Progenitor cell of endocrine pancreas (in vitro differentiated cells): ENCODE measurements around the gene RAPGEF2. TPM values are rescaled to one million over a fixed set of nuclear protein-coding genes. Genes with fewer than 3 reads are reported as not detected.
A peak's percentile ranks its signal among the peaks of the same experiment; 100 is the strongest.
"Not testable (repeated sequence)": the region's sequence is repeated elsewhere in the genome, so short reads cannot be mapped to it uniquely, and the experiment has no call there.

ENCODE experiments used
- DNase-seq: peaks from one replicate; pipeline ENCODE4 v3.0.0; 2021; ENCODE audit warnings: low spot score; ENCODE audit not compliant: unreplicated experiment
- H3K27ac Mint-ChIP-seq: 2 replicates; pipeline ENCODE4 v1.8.0; 2021; ENCODE audit warnings: mild to moderate bottlenecking, moderate library complexity, mixed read lengths
- H3K27me3 Mint-ChIP-seq: 2 replicates; pipeline ENCODE4 v1.8.0; 2021; ENCODE audit warnings: mixed read lengths
- H3K36me3 Mint-ChIP-seq: 2 replicates; pipeline ENCODE4 v1.8.0; 2022; ENCODE audit warnings: mixed read lengths; ENCODE audit not compliant: insufficient read depth
- H3K4me1 Mint-ChIP-seq: 2 replicates; pipeline ENCODE4 v1.8.0; 2021; ENCODE audit warnings: low read depth, mixed read lengths
- H3K4me3 Mint-ChIP-seq: 2 replicates; pipeline ENCODE4 v1.8.0; 2021; ENCODE audit warnings: low read depth, mild to moderate bottlenecking, moderate library complexity, mixed read lengths
- H3K9me3 Mint-ChIP-seq: 2 replicates; pipeline ENCODE4 v1.8.0; 2021; ENCODE audit warnings: low read depth, mixed read lengths
- CTCF ChIP-seq: fragments of 200-600 bp; sonication (generic); IDR thresholded peaks from one replicate; pipeline ENCODE4 v1.5.0; 2021; ENCODE audit warnings: antibody characterized with exemption, mild to moderate bottlenecking; ENCODE audit not compliant: unreplicated experiment
- total RNA-seq: library from RNA; stranded (reverse); gene quantifications from 2 replicates; pipeline ENCODE4 v1.2.1, GENCODE V29; 2021

The RAPGEF2 gene
- total RNA-seq, 1 donor from 2014 or later, result 68.9 TPM

- no peak for TF ChIP-seq CTCF
- Mint-ChIP-seq H3K4me1 (peaks cover 7% of the 10 kb centered on the region), H3K27ac (no peak overlapping the region), H3K9me3 (no peaks in the 10 kb centered on the region), H3K27me3 (no peaks in the 10 kb centered on the region), H3K4me3 (no peak overlapping the region), H3K36me3 (no peaks in the 10 kb centered on the region)
- DNase-seq, result no peak
Observed at GRCh38 chr4:159065513-159066240, 37.2 kb upstream of the RAPGEF2 start.

DNA sequence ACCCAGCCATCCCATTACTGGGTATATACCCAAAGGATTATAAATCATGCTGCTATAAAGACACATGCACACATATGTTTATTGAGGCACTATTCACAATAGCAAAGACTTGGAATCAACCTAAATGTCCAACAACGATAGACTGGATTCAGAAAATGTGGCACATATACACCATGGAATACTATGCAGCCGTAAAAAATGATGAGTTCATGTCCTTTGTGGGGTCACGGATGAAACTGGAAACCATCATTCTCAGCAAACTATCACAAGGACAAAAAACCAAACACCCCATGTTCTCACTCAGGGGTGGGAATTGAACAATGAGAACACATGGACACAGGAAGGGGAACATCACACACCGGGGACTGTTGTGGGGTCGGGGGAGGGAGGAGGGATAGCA lies 34.7 kb upstream of the RAPGEF2 start:
- H3K27me3 Mint-ChIP-seq, H3K4me3 Mint-ChIP-seq, H3K4me1 Mint-ChIP-seq, H3K27ac Mint-ChIP-seq, DNase-seq, H3K9me3 Mint-ChIP-seq, H3K36me3 Mint-ChIP-seq: not testable (repeated sequence)

DNA sequence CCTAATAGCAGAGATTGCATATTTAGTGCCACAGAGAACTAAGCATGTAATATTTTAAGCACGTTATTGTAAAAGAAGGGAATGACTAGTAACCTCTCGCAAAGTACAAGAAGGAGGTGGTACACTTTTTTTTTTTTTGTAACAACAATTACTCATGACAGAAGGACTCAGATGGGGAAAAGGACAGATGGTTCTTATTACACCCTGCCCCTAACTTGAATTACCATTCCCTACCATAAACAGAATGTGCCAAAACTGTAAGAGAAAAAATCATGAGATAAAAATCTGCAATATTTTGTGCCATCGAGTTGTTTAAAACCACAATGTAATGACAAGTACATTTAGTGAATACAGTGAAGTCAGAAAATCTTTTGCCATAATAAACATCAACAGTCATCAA lies 33.0 kb upstream of the RAPGEF2 start:
- Mint-ChIP-seq H3K4me3 (no peak overlapping the region), H3K4me1 (peaks cover 9% of the 10 kb centered on the region), H3K27me3 (no peaks in the 10 kb centered on the region), H3K27ac (no peak overlapping the region), H3K9me3 (no peaks in the 10 kb centered on the region), H3K36me3 (no peaks in the 10 kb centered on the region)
- no peak for TF ChIP-seq CTCF
- no peak for DNase-seq

GRCh38 chr4:159070742-159071141 lies 32.1 kb upstream of the RAPGEF2 start:
- no peaks in the 10 kb centered on the region for H3K9me3 Mint-ChIP-seq
- no peaks in the 10 kb centered on the region for H3K36me3 Mint-ChIP-seq
- no peak overlapping the region for H3K27ac Mint-ChIP-seq
- no peak for DNase-seq
- no peak overlapping the region for H3K4me3 Mint-ChIP-seq
- peaks cover 9% of the 10 kb centered on the region for H3K4me1 Mint-ChIP-seq
- no peaks in the 10 kb centered on the region for H3K27me3 Mint-ChIP-seq
- no peak for TF ChIP-seq CTCF

DNA sequence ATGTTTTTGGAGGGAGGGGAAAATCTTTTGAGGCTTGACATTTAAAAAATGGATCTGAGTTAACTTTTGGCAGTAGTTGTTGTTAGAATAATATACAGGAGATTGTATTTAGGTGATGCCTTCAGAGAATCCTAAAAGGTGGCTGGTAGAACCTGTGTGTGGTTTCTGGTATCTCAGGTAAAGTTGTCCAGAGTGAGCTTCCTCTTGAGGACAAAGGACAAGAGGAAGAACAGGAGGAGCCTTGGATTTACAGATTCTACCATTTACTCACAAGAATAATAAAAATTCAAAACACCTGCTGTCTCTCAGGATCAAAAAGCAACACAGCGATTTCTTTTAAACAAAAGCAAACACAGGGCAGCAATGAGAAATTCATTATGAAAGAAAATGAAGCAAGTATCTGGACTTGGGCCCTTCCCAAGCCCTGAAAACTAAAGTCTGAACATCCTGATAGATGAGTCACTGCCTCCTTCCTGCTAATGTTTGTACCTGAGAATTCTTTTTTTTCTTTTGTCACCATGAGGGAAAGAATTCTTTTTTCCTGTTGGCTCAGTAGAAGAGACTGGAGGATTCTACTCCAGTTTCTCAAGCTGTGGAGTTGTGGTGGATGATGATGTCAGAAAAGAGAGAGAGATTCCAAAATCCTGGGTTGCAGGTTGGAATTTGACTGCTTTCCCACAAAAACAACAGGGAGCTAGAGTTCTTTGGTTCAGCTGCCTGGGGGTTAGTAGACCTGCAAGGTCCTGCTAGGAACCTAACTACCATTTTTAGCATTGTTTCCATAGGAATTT lies 31.5 kb upstream of the RAPGEF2 start:
- no peaks in the 10 kb centered on the region for H3K27me3 Mint-ChIP-seq
- H3K36me3 Mint-ChIP-seq, result no peaks in the 10 kb centered on the region
- H3K4me3 Mint-ChIP-seq, result no peak overlapping the region
- TF ChIP-seq CTCF, result no peak
- peak overlapping the region; percentile 59 for H3K27ac Mint-ChIP-seq
- peaks cover 6% of the 10 kb centered on the region for H3K4me1 Mint-ChIP-seq
- DNase-seq, result no peak
- no peaks in the 10 kb centered on the region for H3K9me3 Mint-ChIP-seq
